HCT116 (cell line): Measurements from ENCODE around the gene BEND6. TPM values are rescaled to one million over a fixed set of nuclear protein-coding genes. Genes with fewer than 3 reads are reported as not detected.

ENCODE experiments used
- ATAC-seq: fragments of 200-7000 bp; cut with Tn5 transposase; 2 replicates; pipeline ENCODE4 v1.9.1; 2020; ENCODE audit warnings: mild to moderate bottlenecking, moderate library complexity
- BruUV-seq: library from RNA; stranded (reverse); fragments of 400-500 nt; replicated peaks from 2 replicates; lab custom pipeline; 2021; lab: Mats Ljungman, UMichigan
- CTCF ChIA-PET: fragments of 300-600 bp; sonication (Branson Sonifier 250); formaldehyde crosslinking; loops from one replicate; lab custom pipeline; 2021; ENCODE audit warnings: antibody characterized with exemption; lab: Charles Lee
- POLR2A ChIA-PET: fragments of 300-600, 350-600 bp; sonication (Branson Sonifier 250); formaldehyde crosslinking; loops from one replicate; lab custom pipeline; 2021; ENCODE audit warnings: antibody characterized with exemption; lab: Charles Lee
- RAD21 ChIA-PET, 2 experiments: fragments of 300-600 bp; sonication (Branson Sonifier 250); formaldehyde crosslinking; loops; one replicate each; lab custom pipeline; 2023; ENCODE audit warnings: low total read pairs in 2 of 2; ENCODE audit not compliant: uncharacterized antibody in 2 of 2, unreplicated experiment in 2 of 2, low non-redundant PET in 1 of 2; lab: Charles Lee
- DNase-seq: peaks from one replicate; pipeline ENCODE4 v3.0.0-alpha.2; 2010; ENCODE audit warnings: low read depth, low spot score
- H2AFZ ChIP-seq: fragments of 200-600 bp; shearing (Covaris generic), sonication (generic); 2 replicates; pipeline ENCODE4 v1.6.1; 2017; ENCODE audit warnings: low read depth, mixed run types, mixed read lengths, antibody characterized with exemption, low read length; ENCODE audit not compliant: poor library complexity, severe bottlenecking
- H3K27ac ChIP-seq: 2 replicates; pipeline ENCODE4 v1.5.1; 2012; ENCODE audit warnings: low read depth, low read length
- H3K27me3 ChIP-seq: fragments of 200-600 bp; sonication (generic); 2 replicates; pipeline ENCODE4 v1.6.1; 2016; ENCODE audit warnings: mixed run types, low read length, mixed read lengths; ENCODE audit not compliant: insufficient read depth
- H3K36me3 ChIP-seq, 2 experiments: fragments of 200-500 bp in 1 of 2; fragments of 200-600 bp in 1 of 2; sonication (Bioruptor generic) in 1 of 2; sonication (generic) in 1 of 2; 2 replicates each; pipeline versions ENCODE4 v1.5.1 to v1.6.1; 2014 to 2016; ENCODE audit warnings: low read length in 2 of 2, inconsistent platforms in 1 of 2, mixed read lengths in 1 of 2, mixed run types in 1 of 2; ENCODE audit not compliant: insufficient read depth in 2 of 2, control insufficient read depth in 1 of 2
- H3K4me1 ChIP-seq, 2 experiments: fragments of 200-600 bp in 1 of 2; sonication (generic) in 1 of 2; 2 replicates each; pipeline versions ENCODE4 v1.5.1 to v1.6.1; 2012 to 2017; ENCODE audit warnings: low read length in 2 of 2, inconsistent platforms in 1 of 2, mild to moderate bottlenecking in 1 of 2, mixed read lengths in 1 of 2, mixed run types in 1 of 2, moderate library complexity in 1 of 2; ENCODE audit not compliant: insufficient read depth in 2 of 2, control insufficient read depth in 1 of 2
- H3K4me2 ChIP-seq: fragments of 200-600 bp; sonication (generic); 2 replicates; pipeline ENCODE4 v1.6.1; 2017; ENCODE audit warnings: mixed run types, low read length, mixed read lengths
- H3K4me3 ChIP-seq, 2 experiments: fragments of 200-600 bp in 1 of 2; sonication (generic) in 1 of 2; replicated peaks in 1 of 2; 2 replicates each; pipeline ENCODE4 v1.5.1; 2011 to 2016; ENCODE audit warnings: low read length in 2 of 2, control low read depth in 1 of 2, low read depth in 1 of 2, mild to moderate bottlenecking in 1 of 2, mixed read lengths in 1 of 2, mixed run types in 1 of 2
- H3K79me2 ChIP-seq: fragments of 200-600 bp; sonication (generic); 2 replicates; pipeline ENCODE4 v1.6.1; 2017; ENCODE audit warnings: mild to moderate bottlenecking, mixed run types, low read length, moderate library complexity, mixed read lengths; ENCODE audit not compliant: insufficient read depth
- H3K9ac ChIP-seq: fragments of 200-600 bp; sonication (generic); 2 replicates; pipeline ENCODE4 v1.6.1; 2016; ENCODE audit warnings: low read length, mixed read lengths
- H3K9me2 ChIP-seq: fragments of 200-600 bp; sonication (generic), shearing (Covaris generic); 2 replicates; pipeline ENCODE4 v1.6.1; 2017; ENCODE audit warnings: mixed run types, mild to moderate bottlenecking, moderate library complexity; ENCODE audit not compliant: insufficient read depth
- H3K9me3 ChIP-seq, 2 experiments: fragments of 200-500 bp in 1 of 2; fragments of 200-600 bp in 1 of 2; sonication (Bioruptor generic) in 1 of 2; sonication (generic) in 1 of 2; 2 replicates each; pipeline ENCODE4 v1.6.1; 2014 to 2017; ENCODE audit warnings: low read length in 2 of 2, mixed read lengths in 2 of 2, inconsistent platforms in 1 of 2, low read depth in 1 of 2, mild to moderate bottlenecking in 1 of 2, mixed run types in 1 of 2, moderate library complexity in 1 of 2; ENCODE audit not compliant: control insufficient read depth in 1 of 2, insufficient read depth in 1 of 2
- H4K20me1 ChIP-seq: fragments of 200-600 bp; sonication (generic), shearing (Covaris generic); 2 replicates; pipeline ENCODE4 v1.6.1; 2017; ENCODE audit warnings: mixed run types, mild to moderate bottlenecking, moderate library complexity; ENCODE audit not compliant: insufficient read depth
- EZH2 ChIP-seq: fragments of 200-600 bp; sonication (generic); IDR thresholded peaks from 2 replicates; pipeline ENCODE4 v1.6.1; 2017; ENCODE audit warnings: antibody characterized with exemption, mixed run types
- JUND ChIP-seq: IDR thresholded peaks from 2 replicates; pipeline ENCODE4 v1.6.1; 2012
- POLR2A ChIP-seq: IDR thresholded peaks from 2 replicates; pipeline ENCODE4 v1.7.0; 2011; ENCODE audit warnings: borderline replicate concordance; ENCODE audit not compliant: insufficient read depth, insufficient read length; ENCODE audit errors: extremely low read depth
- SRF ChIP-seq: IDR thresholded peaks from 2 replicates; pipeline ENCODE4 v1.6.1; 2012; ENCODE audit warnings: low read depth
- YY1 ChIP-seq: IDR thresholded peaks from 2 replicates; pipeline ENCODE4 v1.6.1; 2011; ENCODE audit warnings: low read length, low read depth, moderate library complexity, mild to moderate bottlenecking; ENCODE audit not compliant: insufficient replicate concordance; ENCODE audit errors: extremely low read depth
- ZFX ChIP-seq: fragments of 450-650 bp; IDR thresholded peaks from 2 replicates; pipeline ENCODE4 v1.6.1; 2017
- intact Hi-C: fragments of 100-400 bp; cut with micrococcal nuclease; formaldehyde crosslinking; loops from 2 replicates; pipeline ENCODE4 v1.10.0; 2022
- total RNA-seq: library from RNA; stranded (reverse); gene quantifications from one replicate; pipeline ENCODE4 v1.2.1, GENCODE V29; 2021; ENCODE audit not compliant: unreplicated experiment
- TF ChIP-seq, protein P1 (sequence below): IDR thresholded peaks from 2 replicates; pipeline ENCODE4 v1.6.1; 2011; ENCODE audit warnings: mild to moderate bottlenecking, low read length, moderate library complexity; ENCODE audit not compliant: insufficient replicate concordance; ENCODE audit errors: extremely low read depth
- TF ChIP-seq, protein P2 (sequence below): IDR thresholded peaks from 2 replicates; pipeline ENCODE4 v1.6.1; 2012
- TF ChIP-seq, protein P3 (sequence below), 3 experiments: fragments of 200-600 bp in 1 of 3; sonication (generic) in 1 of 3; IDR thresholded peaks in 2 of 3; conservative IDR thresholded peaks in 1 of 3; 2 replicates each; pipeline ENCODE4 v1.5.1; 2012 to 2017; ENCODE audit warnings: low read depth in 2 of 3, low read length in 2 of 3, antibody characterized with exemption in 1 of 3, borderline replicate concordance in 1 of 3, control low read depth in 1 of 3, mild to moderate bottlenecking in 1 of 3, mixed read lengths in 1 of 3, mixed run types in 1 of 3, moderate library complexity in 1 of 3; ENCODE audit not compliant: insufficient read depth in 1 of 3

Gene BEND6
- total RNA-seq, 1 experiment from 2014 or later = 4.0 TPM

DNA sequence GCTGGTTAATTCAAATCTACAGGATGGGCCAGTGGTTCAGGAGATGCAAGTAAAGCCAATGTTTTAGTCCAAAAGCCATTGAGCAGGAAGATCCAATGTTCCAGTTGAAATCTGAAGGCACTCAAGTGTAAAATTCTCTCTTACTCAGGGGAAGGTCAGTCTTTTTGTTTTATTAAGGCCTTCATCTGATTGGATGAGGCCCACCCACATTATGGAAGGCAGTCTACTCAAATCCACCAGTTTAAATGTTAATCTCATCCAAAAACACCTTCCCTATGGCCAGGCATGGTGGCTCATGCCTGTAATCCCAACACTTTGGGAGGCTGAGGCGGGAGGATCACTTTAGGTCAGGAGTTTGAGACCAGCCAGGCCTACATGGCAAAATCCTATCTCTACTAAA is 31.3 kb upstream of the BEND6 start:
- Histone ChIP-seq H3K79me2 (peaks cover 85% of the 10 kb centered on the region), H3K27ac (no peak overlapping the region), H3K4me1 (peaks cover 47 to 56% of the 10 kb centered on the region in 2 experiments), H3K9ac (no peak overlapping the region), H3K9me2 (no peaks in the 10 kb centered on the region), H3K4me2 (no peak overlapping the region), H4K20me1 (no peaks in the 10 kb centered on the region), H2AFZ (no peak overlapping the region), H3K36me3 (no peaks in the 10 kb centered on the region), H3K9me3 (no peaks in the 10 kb centered on the region), H3K27me3 (no peaks in the 10 kb centered on the region), H3K4me3 (no peak overlapping the region)
- CTCF ChIA-PET = interaction anchor here (1.1 kb wide), 1 partner anchor 21 kb away, joined by 3 read pairs; no protein-coding TSS in a partner anchor
- intact Hi-C loops = no loop called here
- ATAC-seq = no peak
- POLR2A ChIA-PET = no interaction called here
- RAD21 ChIA-PET = no interaction called here
- BruUV-seq = no TSS peak
- DNase-seq = no peak
- TF ChIP-seq, protein P1, sequence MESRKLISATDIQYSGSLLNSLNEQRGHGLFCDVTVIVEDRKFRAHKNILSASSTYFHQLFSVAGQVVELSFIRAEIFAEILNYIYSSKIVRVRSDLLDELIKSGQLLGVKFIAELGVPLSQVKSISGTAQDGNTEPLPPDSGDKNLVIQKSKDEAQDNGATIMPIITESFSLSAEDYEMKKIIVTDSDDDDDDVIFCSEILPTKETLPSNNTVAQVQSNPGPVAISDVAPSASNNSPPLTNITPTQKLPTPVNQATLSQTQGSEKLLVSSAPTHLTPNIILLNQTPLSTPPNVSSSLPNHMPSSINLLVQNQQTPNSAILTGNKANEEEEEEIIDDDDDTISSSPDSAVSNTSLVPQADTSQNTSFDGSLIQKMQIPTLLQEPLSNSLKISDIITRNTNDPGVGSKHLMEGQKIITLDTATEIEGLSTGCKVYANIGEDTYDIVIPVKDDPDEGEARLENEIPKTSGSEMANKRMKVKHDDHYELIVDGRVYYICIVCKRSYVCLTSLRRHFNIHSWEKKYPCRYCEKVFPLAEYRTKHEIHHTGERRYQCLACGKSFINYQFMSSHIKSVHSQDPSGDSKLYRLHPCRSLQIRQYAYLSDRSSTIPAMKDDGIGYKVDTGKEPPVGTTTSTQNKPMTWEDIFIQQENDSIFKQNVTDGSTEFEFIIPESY = no peak
- TF ChIP-seq, protein P2, sequence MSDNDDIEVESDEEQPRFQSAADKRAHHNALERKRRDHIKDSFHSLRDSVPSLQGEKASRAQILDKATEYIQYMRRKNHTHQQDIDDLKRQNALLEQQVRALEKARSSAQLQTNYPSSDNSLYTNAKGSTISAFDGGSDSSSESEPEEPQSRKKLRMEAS = no peak
- no peak for TF ChIP-seq EZH2

DNA sequence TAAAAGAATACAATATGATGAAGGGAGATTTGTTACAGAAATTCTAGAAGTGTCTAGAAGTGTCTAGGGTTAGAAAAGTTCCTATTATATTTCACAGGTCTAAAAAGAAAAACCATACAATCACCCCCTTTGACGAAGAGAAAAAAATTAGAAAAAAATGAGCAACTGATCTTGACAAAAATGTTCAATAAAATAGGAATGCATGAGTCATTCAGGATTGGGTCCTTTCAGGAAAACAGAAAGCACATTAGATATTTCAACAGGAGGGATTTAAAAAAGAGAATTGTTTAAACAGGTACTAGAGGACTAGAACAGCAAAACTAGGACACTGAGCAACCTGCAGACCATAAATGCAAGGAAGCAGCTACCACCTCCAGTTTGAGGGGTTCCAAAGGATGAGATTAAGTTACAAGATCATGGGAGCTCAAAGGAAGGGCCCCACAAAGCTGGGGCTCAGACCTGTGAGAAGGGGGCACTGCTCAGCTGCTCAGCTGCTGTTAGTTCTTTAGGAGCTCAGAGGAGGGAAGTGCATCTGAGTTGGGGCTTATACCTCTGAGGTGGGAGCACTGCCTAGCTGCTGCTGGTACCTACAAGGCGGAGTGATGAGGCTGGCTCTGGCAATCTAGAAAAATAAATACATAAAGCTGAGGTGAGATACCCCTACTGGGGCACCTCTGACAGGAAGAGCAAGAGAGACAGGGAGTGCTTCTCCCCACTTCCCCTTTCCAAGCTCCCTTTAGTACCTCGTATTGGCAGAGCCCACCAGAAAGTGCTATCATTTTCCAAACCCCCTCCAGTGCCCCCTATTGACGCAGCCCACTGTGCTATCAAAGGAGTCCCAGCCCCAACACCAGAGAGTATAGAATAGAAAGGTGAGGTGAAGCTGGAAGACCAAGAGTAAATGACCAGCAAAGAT is 27.1 kb upstream of the BEND6 start:
- Histone ChIP-seq H3K36me3 (no peaks in the 10 kb centered on the region), H3K4me2 (peak overlapping the region; percentile 62), H3K4me1 (peaks cover 58 to 59% of the 10 kb centered on the region in 2 experiments), H3K27ac (peak overlapping the region; percentile 63), H3K79me2 (peaks cover 66% of the 10 kb centered on the region), H3K9me2 (no peaks in the 10 kb centered on the region), H3K9ac (0 out of 2 replicates have a peak overlapping the region, but pooled peaks have one; percentile 6), H3K4me3 (no peak overlapping the region; a peak in 1 of 4 replicates), H4K20me1 (no peaks in the 10 kb centered on the region), H2AFZ (no peak overlapping the region), H3K27me3 (no peaks in the 10 kb centered on the region), H3K9me3 (no peaks in the 10 kb centered on the region)
- POLR2A ChIA-PET = interaction anchor here (1.3 to 4.0 kb wide), 2 partner anchors 10 to 11 kb away, joined by 3 to 15 read pairs; no protein-coding TSS in a partner anchor
- RAD21 ChIA-PET = no interaction called here
- intact Hi-C loops = no loop called here
- peak; percentile 71 for ATAC-seq
- DNase-seq = no peak
- no TSS peak for BruUV-seq
- CTCF ChIA-PET = interaction anchor here (1.3 to 1.7 kb wide), 2 partner anchors 11 to 25 kb away, joined by 4 to 5 read pairs; no protein-coding TSS in a partner anchor
- TF ChIP-seq YY1 (no peak), POLR2A (no peak), ZFX (no peak), SRF (no peak), JUND (peak; percentile 24; the same call in 1 of the 2 replicates)
- TF ChIP-seq, protein P3, sequence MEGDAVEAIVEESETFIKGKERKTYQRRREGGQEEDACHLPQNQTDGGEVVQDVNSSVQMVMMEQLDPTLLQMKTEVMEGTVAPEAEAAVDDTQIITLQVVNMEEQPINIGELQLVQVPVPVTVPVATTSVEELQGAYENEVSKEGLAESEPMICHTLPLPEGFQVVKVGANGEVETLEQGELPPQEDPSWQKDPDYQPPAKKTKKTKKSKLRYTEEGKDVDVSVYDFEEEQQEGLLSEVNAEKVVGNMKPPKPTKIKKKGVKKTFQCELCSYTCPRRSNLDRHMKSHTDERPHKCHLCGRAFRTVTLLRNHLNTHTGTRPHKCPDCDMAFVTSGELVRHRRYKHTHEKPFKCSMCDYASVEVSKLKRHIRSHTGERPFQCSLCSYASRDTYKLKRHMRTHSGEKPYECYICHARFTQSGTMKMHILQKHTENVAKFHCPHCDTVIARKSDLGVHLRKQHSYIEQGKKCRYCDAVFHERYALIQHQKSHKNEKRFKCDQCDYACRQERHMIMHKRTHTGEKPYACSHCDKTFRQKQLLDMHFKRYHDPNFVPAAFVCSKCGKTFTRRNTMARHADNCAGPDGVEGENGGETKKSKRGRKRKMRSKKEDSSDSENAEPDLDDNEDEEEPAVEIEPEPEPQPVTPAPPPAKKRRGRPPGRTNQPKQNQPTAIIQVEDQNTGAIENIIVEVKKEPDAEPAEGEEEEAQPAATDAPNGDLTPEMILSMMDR (IDR thresholded peaks at IDR 0.05 in 2 of 3, conservative IDR thresholded peaks at IDR 0.05 in 1 of 3; ENCODE audit: borderline replicate concordance in 1 of 3, insufficient read depth in 1 of 3, low read depth in 2 of 3, low read length in 2 of 3) = peak in 1 of 3 experiments; percentile 23; a peak in 1 of 6 replicates
